Activated CD8-positive, alpha-beta T cell treated with anti-CD3 and anti-CD28 coated beads for 36 hours (primary cell): Measurements from ENCODE around the gene USF3. TPM values are rescaled to one million over a fixed set of nuclear protein-coding genes. Genes with fewer than 3 reads are reported as not detected.

ENCODE experiments used
- ATAC-seq: fragments of 200-7000 bp; cut with Tn5 transposase; one replicate; pipeline ENCODE4 v1.10.0; 2021; ENCODE audit warnings: mild to moderate bottlenecking, moderate library complexity
- CTCF ChIA-PET: fragments of 350-600 bp; sonication (Branson Sonifier 250); formaldehyde crosslinking; loops from one replicate; lab custom pipeline; 2021; ENCODE audit warnings: antibody characterized with exemption; lab: Charles Lee
- POLR2A ChIA-PET: fragments of 350-600 bp; sonication (Branson Sonifier 250); formaldehyde crosslinking; loops from one replicate; lab custom pipeline; 2021; ENCODE audit warnings: antibody characterized with exemption; lab: Charles Lee
- DNase-seq: peaks from one replicate; pipeline ENCODE4 v3.0.0-alpha.2; 2020
- H3K27ac Mint-ChIP-seq: one replicate; pipeline ENCODE4 v1.8.0; 2021; ENCODE audit warnings: mild to moderate bottlenecking, mixed read lengths
- H3K27me3 Mint-ChIP-seq: one replicate; pipeline ENCODE4 v1.8.0; 2021; ENCODE audit warnings: mixed read lengths
- H3K36me3 Mint-ChIP-seq: one replicate; pipeline ENCODE4 v1.8.0; 2021; ENCODE audit warnings: low read depth, mixed read lengths
- H3K4me1 Mint-ChIP-seq: one replicate; pipeline ENCODE4 v1.8.0; 2021; ENCODE audit warnings: low read depth, mixed read lengths
- H3K4me3 Mint-ChIP-seq: one replicate; pipeline ENCODE4 v1.8.0; 2021; ENCODE audit warnings: mild to moderate bottlenecking, moderate library complexity, mixed read lengths
- H3K9me3 Mint-ChIP-seq: one replicate; pipeline ENCODE4 v1.8.0; 2021; ENCODE audit warnings: mixed read lengths
- intact Hi-C: fragments of 100-400 bp; cut with micrococcal nuclease; formaldehyde crosslinking; loops from one replicate; pipeline ENCODE4 v1.10.0; 2022
- total RNA-seq, 2 experiments: library from RNA; stranded (reverse); gene quantifications; one replicate each; pipeline ENCODE4 v1.2.3, GENCODE V29; 2021
- TF ChIP-seq, protein P1 (sequence below): fragments of 200-600 bp; IDR thresholded peaks from one replicate; pipeline ENCODE4 v1.8.0; 2022; ENCODE audit warnings: antibody characterized with exemption, mild to moderate bottlenecking

The USF3 gene
- total RNA-seq, 2 experiments from 2014 or later: 11.3 to 11.9 TPM

DNA sequence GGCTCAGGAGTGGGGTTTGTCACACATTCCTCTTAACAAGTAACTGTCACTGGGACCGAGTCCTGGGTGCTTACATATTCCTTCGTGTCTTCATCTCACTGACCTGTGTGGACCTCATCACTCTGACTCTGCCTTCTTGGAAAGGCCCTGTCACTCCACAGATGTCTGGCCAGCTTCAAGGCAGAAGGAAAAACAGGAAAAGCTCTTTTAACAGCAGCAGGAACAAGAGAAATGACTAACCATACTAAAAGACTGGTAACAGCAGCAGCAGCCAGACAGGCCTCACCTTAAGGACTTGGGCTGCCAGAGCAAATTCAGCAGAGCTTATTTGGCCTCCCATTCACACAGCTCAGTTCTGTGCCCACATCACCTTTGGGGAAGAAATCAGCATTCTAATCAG is 68.1 kb downstream of the USF3 start:
- ChIA-PET POLR2A (interaction anchor here (0.6 kb wide), 1 partner anchor 472 kb away, joined by 4 read pairs; no protein-coding TSS in a partner anchor), CTCF (interaction anchor here (1.3 to 2.3 kb wide), 2 partner anchors 11 to 116 kb away, joined by 3 to 7 read pairs; no protein-coding TSS in a partner anchor)
- intact Hi-C loops: no loop called here
- Mint-ChIP-seq H3K4me1 (no peaks in the 10 kb centered on the region), H3K36me3 (peaks cover 32% of the 10 kb centered on the region), H3K4me3 (no peak overlapping the region), H3K9me3 (no peaks in the 10 kb centered on the region), H3K27ac (no peak overlapping the region), H3K27me3 (no peaks in the 10 kb centered on the region)
- TF ChIP-seq, protein P1, sequence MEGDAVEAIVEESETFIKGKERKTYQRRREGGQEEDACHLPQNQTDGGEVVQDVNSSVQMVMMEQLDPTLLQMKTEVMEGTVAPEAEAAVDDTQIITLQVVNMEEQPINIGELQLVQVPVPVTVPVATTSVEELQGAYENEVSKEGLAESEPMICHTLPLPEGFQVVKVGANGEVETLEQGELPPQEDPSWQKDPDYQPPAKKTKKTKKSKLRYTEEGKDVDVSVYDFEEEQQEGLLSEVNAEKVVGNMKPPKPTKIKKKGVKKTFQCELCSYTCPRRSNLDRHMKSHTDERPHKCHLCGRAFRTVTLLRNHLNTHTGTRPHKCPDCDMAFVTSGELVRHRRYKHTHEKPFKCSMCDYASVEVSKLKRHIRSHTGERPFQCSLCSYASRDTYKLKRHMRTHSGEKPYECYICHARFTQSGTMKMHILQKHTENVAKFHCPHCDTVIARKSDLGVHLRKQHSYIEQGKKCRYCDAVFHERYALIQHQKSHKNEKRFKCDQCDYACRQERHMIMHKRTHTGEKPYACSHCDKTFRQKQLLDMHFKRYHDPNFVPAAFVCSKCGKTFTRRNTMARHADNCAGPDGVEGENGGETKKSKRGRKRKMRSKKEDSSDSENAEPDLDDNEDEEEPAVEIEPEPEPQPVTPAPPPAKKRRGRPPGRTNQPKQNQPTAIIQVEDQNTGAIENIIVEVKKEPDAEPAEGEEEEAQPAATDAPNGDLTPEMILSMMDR: no peak
- DNase-seq (no peak), ATAC-seq (no peak)

- intact Hi-C loops: no loop called here
- ChIA-PET POLR2A (no interaction called here), CTCF (interaction anchor here (0.6 to 2.3 kb wide), 5 partner anchors 9 to 473 kb away, joined by 3 to 8 read pairs (median 3); no protein-coding TSS in a partner anchor)
- peaks cover 33% of the 10 kb centered on the region for H3K36me3 Mint-ChIP-seq
- peak overlapping the region; percentile 66 for H3K27ac Mint-ChIP-seq
- H3K4me1 Mint-ChIP-seq: no peaks in the 10 kb centered on the region
- no peak overlapping the region for H3K4me3 Mint-ChIP-seq
- no peaks in the 10 kb centered on the region for H3K27me3 Mint-ChIP-seq
- DNase-seq: peak; percentile 44
- no peaks in the 10 kb centered on the region for H3K9me3 Mint-ChIP-seq
- peak; percentile 77 for ATAC-seq
- TF ChIP-seq, protein P1: peak; percentile 52
Measured at GRCh38 chr3:113626503-113627371, 69.7 kb downstream of the USF3 start.

DNA sequence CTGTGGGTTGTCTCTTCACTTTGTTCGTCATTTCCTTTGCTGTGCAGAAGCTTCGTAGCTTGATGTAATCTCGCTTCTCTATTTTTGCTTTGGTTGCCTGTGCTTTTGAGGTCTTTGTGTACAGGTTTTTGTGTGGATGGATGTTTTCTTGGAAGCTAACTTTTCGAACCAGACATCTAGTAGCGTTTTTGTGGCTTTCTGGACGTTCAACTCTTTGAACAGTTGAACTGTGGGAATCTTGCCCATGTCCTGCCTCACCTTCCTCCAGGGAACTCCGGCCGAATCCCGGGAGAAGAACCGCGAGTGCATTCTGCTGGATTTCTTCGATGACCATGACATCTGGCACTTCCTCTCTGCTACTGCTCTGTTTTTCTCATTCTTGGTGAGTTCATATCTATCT is 70.6 kb downstream of the USF3 start:
- Mint-ChIP-seq H3K27me3 (no peaks in the 10 kb centered on the region), H3K36me3 (peaks cover 36% of the 10 kb centered on the region), H3K4me1 (no peaks in the 10 kb centered on the region), H3K4me3 (no peak overlapping the region), H3K9me3 (no peaks in the 10 kb centered on the region), H3K27ac (no peak overlapping the region)
- TF ChIP-seq, protein P1: no peak
- DNase-seq (no peak), ATAC-seq (no peak)
- POLR2A ChIA-PET: interaction anchor here (0.6 kb wide), 1 partner anchor 73 kb away, joined by 4 read pairs; no protein-coding TSS in a partner anchor
- CTCF ChIA-PET: interaction anchor here (1.3 kb wide), 1 partner anchor 132 kb away, joined by 3 read pairs; no protein-coding TSS in a partner anchor
- intact Hi-C loops: no loop called here

- intact Hi-C loops: no loop called here
- CTCF ChIA-PET: no interaction called here
Measured at GRCh38 chr3:113623811-113624210, 72.6 kb downstream of the USF3 start.

More at GRCh38 chr3:113623811-113624210, 72.6 kb downstream of the USF3 start:
- H3K27me3 Mint-ChIP-seq: no peaks in the 10 kb centered on the region
- no peaks in the 10 kb centered on the region for H3K4me1 Mint-ChIP-seq
- no peak for DNase-seq
- POLR2A ChIA-PET: no interaction called here
- H3K27ac Mint-ChIP-seq: no peak overlapping the region
- peaks cover 34% of the 10 kb centered on the region for H3K36me3 Mint-ChIP-seq
- H3K9me3 Mint-ChIP-seq: no peaks in the 10 kb centered on the region
- ATAC-seq: no peak
- no peak overlapping the region for H3K4me3 Mint-ChIP-seq
- TF ChIP-seq, protein P1: no peak
